Suprapubic skin (tissue), 4 donors: ENCODE measurements around the gene COQ10A.

Experiments
- CTCF ChIP-seq, 2 donors: fragments of 200-600 bp in 1 of 2; fragments of 450-650 bp in 1 of 2; sonication (generic) in 1 of 2; IDR thresholded peaks; one replicate each; pipeline ENCODE4 v1.5.1; 2016 to 2019; ENCODE audit warnings: antibody characterized with exemption in 2 of 2, mild to moderate bottlenecking in 1 of 2, moderate library complexity in 1 of 2
- EP300 ChIP-seq: sonication (generic); formaldehyde crosslinking; IDR thresholded peaks from one replicate; pipeline ENCODE4 v1.6.1; 2017; ENCODE audit warnings: antibody characterized with exemption
- POLR2A ChIP-seq, 2 donors: fragments of 450-650 bp; IDR thresholded peaks; one replicate each; pipeline ENCODE4 v1.6.1; 2017; ENCODE audit warnings: antibody characterized with exemption in 2 of 2, mild to moderate bottlenecking in 2 of 2, moderate library complexity in 2 of 2
- POLR2AphosphoS5 ChIP-seq, 3 donors: sonication (generic); formaldehyde crosslinking; IDR thresholded peaks; one replicate each; pipeline ENCODE4 v1.6.1; 2017; ENCODE audit warnings: antibody characterized with exemption in 3 of 3

GRCh38 chr12:56266693-56267442 lies at the start of gene COQ10A:
- TF ChIP-seq CTCF (IDR thresholded peaks at IDR 0.05) = peak; percentile 34 to 63
- peak in 1 of 2 donors; percentile 65 for TF ChIP-seq POLR2A (IDR thresholded peaks at IDR 0.05)
- TF ChIP-seq POLR2AphosphoS5 (IDR thresholded peaks at IDR 0.05) = peak in 2 of 3 donors; percentile 7 to 27
- TF ChIP-seq EP300 = no peak
